DND-41 (cell line): ENCODE results near the gene MB21D2.

Experiments
- EZH2 ChIP-seq: IDR thresholded peaks from 3 replicates; pipeline ENCODE4 v1.6.1; 2012; ENCODE audit warnings: borderline replicate concordance, low read depth, mild to moderate bottlenecking, moderate library complexity, low read length, inconsistent platforms; ENCODE audit not compliant: severe bottlenecking
- TF ChIP-seq, protein P1 (sequence below): IDR thresholded peaks from 2 replicates; pipeline ENCODE4 v1.5.1; 2012; ENCODE audit warnings: borderline replicate concordance, low read length, moderate library complexity, mild to moderate bottlenecking; ENCODE audit not compliant: poor library complexity, severe bottlenecking; ENCODE audit errors: extremely low read depth

DNA sequence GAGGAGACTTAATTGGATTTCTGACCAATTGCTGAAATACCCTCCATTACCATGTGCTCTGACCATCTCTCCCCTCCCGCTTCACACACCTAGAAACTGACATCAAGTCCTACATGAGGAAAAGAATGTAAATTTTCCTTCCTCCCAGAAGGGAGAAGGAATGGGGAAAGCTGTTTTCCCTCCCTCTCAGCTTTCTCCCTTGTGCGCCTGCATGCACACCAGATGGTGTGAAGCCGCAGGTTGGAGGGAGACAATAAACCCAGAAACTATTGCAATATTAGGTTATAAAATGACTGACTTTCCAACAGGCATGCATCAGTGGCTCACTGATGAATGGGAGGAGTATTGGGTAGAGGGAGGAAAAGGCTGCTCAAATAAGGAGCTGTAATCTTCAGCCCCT is 50.9 kb downstream of the MB21D2 start:
- no peak for TF ChIP-seq EZH2
- TF ChIP-seq, protein P1, sequence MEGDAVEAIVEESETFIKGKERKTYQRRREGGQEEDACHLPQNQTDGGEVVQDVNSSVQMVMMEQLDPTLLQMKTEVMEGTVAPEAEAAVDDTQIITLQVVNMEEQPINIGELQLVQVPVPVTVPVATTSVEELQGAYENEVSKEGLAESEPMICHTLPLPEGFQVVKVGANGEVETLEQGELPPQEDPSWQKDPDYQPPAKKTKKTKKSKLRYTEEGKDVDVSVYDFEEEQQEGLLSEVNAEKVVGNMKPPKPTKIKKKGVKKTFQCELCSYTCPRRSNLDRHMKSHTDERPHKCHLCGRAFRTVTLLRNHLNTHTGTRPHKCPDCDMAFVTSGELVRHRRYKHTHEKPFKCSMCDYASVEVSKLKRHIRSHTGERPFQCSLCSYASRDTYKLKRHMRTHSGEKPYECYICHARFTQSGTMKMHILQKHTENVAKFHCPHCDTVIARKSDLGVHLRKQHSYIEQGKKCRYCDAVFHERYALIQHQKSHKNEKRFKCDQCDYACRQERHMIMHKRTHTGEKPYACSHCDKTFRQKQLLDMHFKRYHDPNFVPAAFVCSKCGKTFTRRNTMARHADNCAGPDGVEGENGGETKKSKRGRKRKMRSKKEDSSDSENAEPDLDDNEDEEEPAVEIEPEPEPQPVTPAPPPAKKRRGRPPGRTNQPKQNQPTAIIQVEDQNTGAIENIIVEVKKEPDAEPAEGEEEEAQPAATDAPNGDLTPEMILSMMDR, result no peak
